ENCODE measurements around the gene SLAMF7. TPM values are rescaled to one million over a fixed set of nuclear protein-coding genes. Genes with fewer than 3 reads are reported as not detected.

SLAMF7 gene
- total and polyA plus RNA-seq, 2 of the 8 experiments (the other 6 are each of a cell fraction or from before 2014, with no cell fraction given), result not detected

- peaks cover 0 to 5% (median 2%) of the 10 kb centered on the region in 4 experiments; a peak in 3 of 7 replicates for H3K4me1 ChIP-seq (replicated peaks in 1 of 4; ENCODE audit: control insufficient read depth in 3 of 4, insufficient read depth in 4 of 4, low read length in 3 of 4)
- H4K5ac ChIP-seq (ENCODE audit: insufficient read length, low read depth, low read length), result no peak overlapping the region
- no peak overlapping the region for H3K18ac ChIP-seq (ENCODE audit: extremely low read depth, low read length)
- no peaks in the 10 kb centered on the region for H4K20me1 ChIP-seq (replicated peaks in 1 of 2; ENCODE audit: control insufficient read depth in 1 of 2, insufficient read depth in 2 of 2, low read length in 2 of 2)
- no peak overlapping the region for H3K27ac ChIP-seq (ENCODE audit: low read depth, low read length)
- peak overlapping the region; percentile 46 for H3K4ac ChIP-seq (replicated peaks; ENCODE audit: insufficient read length, low read depth, low read length)
- no peak overlapping the region for H2BK120ac ChIP-seq (replicated peaks; ENCODE audit: low read depth, low read length)
- H3K23ac ChIP-seq (ENCODE audit: insufficient read length), result no peak overlapping the region
- no peak overlapping the region for H4K91ac ChIP-seq (replicated peaks; ENCODE audit: insufficient read length, low read length)
- TF ChIP-seq SP2 (IDR thresholded peaks at IDR 0.05; ENCODE audit: low read length) (no peak), BACH1 (IDR thresholded peaks at IDR 0.05; ENCODE audit: low read length) (no peak), BRCA1 (IDR thresholded peaks at IDR 0.05; ENCODE audit: low read depth, low read length) (no peak), RNF2 (IDR thresholded peaks at IDR 0.05; ENCODE audit: borderline replicate concordance, low read depth, low read length, missing control alignments, poor library complexity, severe bottlenecking) (no peak), E2F6 (IDR thresholded peaks at IDR 0.05) (no peak), CHD2 (IDR thresholded peaks at IDR 0.05; ENCODE audit: low read length) (no peak), EGR1 (IDR thresholded peaks at IDR 0.05; ENCODE audit: borderline replicate concordance, low read depth, low read length) (no peak), CBX8 (IDR thresholded peaks at IDR 0.05; ENCODE audit: borderline replicate concordance, low read depth, low read length) (no peak), JUN (IDR thresholded peaks at IDR 0.05; ENCODE audit: low read depth, low read length) (no peak), POLR2AphosphoS5 (IDR thresholded peaks at IDR 0.05; ENCODE audit: low read depth, low read length) (no peak), SIRT6 (IDR thresholded peaks at IDR 0.05; ENCODE audit: low read length) (no peak), SP1 (IDR thresholded peaks at IDR 0.05; ENCODE audit: low read depth, low read length) (no peak), KDM1A (IDR thresholded peaks at IDR 0.05; ENCODE audit: borderline replicate concordance, low read length) (no peak)
- H2AK5ac ChIP-seq (ENCODE audit: low read depth, low read length), result no peak overlapping the region
- H3K27me3 ChIP-seq (replicated peaks in 1 of 4; ENCODE audit: control insufficient read depth in 3 of 4, extremely low read depth in 1 of 4, insufficient read depth in 3 of 4, low read length in 3 of 4), result no peaks in the 10 kb centered on the region
- H3K9ac ChIP-seq (replicated peaks in 1 of 4; ENCODE audit: extremely low read depth in 1 of 4, low read depth in 3 of 4, low read length in 3 of 4), result no peak overlapping the region
- POLR2A ChIA-PET (ENCODE audit: partially characterized antibody), result no interaction called here
- no peak overlapping the region for H2BK20ac ChIP-seq (ENCODE audit: low read length)
- H2AFZ ChIP-seq (ENCODE audit: low read length), result 0 out of 2 replicates have a peak overlapping the region, but pooled peaks have one; percentile 25
- no peaks in the 10 kb centered on the region for H3K9me3 ChIP-seq (ENCODE audit: insufficient read depth in 2 of 2, low read depth in 1 of 2, low read length in 1 of 2)
- no peaks in the 10 kb centered on the region for H3K36me3 ChIP-seq (ENCODE audit: control insufficient read depth in 2 of 4, insufficient read depth in 4 of 4, low read length in 3 of 4)
- no peak overlapping the region for H3K56ac ChIP-seq (replicated peaks; ENCODE audit: insufficient read length, low read depth, low read length)
- no peak overlapping the region for H3K4me3 ChIP-seq (ENCODE audit: extremely low read depth in 1 of 4, insufficient read depth in 2 of 4, low read depth in 3 of 4, low read length in 4 of 4)
- FAIRE-seq, result no peak
- H2BK12ac ChIP-seq (ENCODE audit: low read depth, low read length), result no peak overlapping the region
- H2BK5ac ChIP-seq (ENCODE audit: low read depth, low read length), result no peak overlapping the region
- H3K23me2 ChIP-seq (ENCODE audit: low read depth, low read length), result no peaks in the 10 kb centered on the region
- DNase-seq (ENCODE audit: low read depth in 1 of 2, low spot score in 2 of 2), result no peak
- no peaks in the 10 kb centered on the region for H3K79me1 ChIP-seq (ENCODE audit: low read depth, low read length)
- H2BK15ac ChIP-seq (ENCODE audit: low read length), result no peak overlapping the region
- H3K79me2 ChIP-seq (ENCODE audit: control insufficient read depth in 1 of 2, insufficient read depth in 2 of 2, low read length in 2 of 2), result no peaks in the 10 kb centered on the region
- CTCF ChIA-PET (ENCODE audit: partially characterized antibody), result interaction anchor here (0.6 to 6.8 kb wide), 18 partner anchors 14 to 227 kb away, joined by 3 to 41 read pairs (median 6); partner anchors contain the start of genes CD48, ITLN1 and ITLN2
- H4K8ac ChIP-seq (ENCODE audit: extremely low read depth, insufficient read depth, low read length), result no peak overlapping the region
- no peak overlapping the region for H3K14ac ChIP-seq (ENCODE audit: insufficient read length)
- H3K4me2 ChIP-seq (ENCODE audit: insufficient read depth in 1 of 2, low read depth in 2 of 2, low read length in 2 of 2), result no peak overlapping the region
These were observed 11.8 kb upstream of the SLAMF7 start for GRCh38 chr1:160727316-160727640.

Measured in H1 (cell line).